Stimulated activated naive CD8-positive, alpha-beta T cell treated with anti-CD3 and anti-CD28 coated beads, Interleukin-15, amount 100 ng/mL, for 72 hours (primary cell): ENCODE data around the gene SECISBP2.

Experiments
- ATAC-seq: fragments of 150-1000 bp; cut with Tn5 transposase; 2 replicates; pipeline ENCODE4 v1.10.0; 2021; ENCODE audit warnings: mild to moderate bottlenecking, moderate library complexity
- DNase-seq, 2 donors: peaks; one replicate each; pipeline ENCODE4 v3.0.0; 2021 to 2022
- H3K27ac Mint-ChIP-seq, 2 donors: one replicate each; pipeline ENCODE4 v1.8.0; 2022; ENCODE audit warnings: mild to moderate bottlenecking in 2 of 2, mixed read lengths in 2 of 2, moderate library complexity in 2 of 2
- H3K27me3 Mint-ChIP-seq: one replicate; pipeline ENCODE4 v1.8.0; 2022; ENCODE audit warnings: mixed read lengths
- H3K4me1 Mint-ChIP-seq: one replicate; pipeline ENCODE4 v1.8.0; 2022; ENCODE audit warnings: mild to moderate bottlenecking, mixed read lengths
- H3K4me3 Mint-ChIP-seq, 2 donors: one replicate each; pipeline ENCODE4 v1.8.0; 2022; ENCODE audit warnings: mild to moderate bottlenecking in 2 of 2, mixed read lengths in 2 of 2, moderate library complexity in 1 of 2
- H3K9me3 Mint-ChIP-seq, 2 donors: one replicate each; pipeline ENCODE4 v1.8.0; 2022; ENCODE audit warnings: mixed read lengths in 2 of 2

The SECISBP2 gene

GRCh38 chr9:89304020-89304833, 14.1 kb upstream of the SECISBP2 start:
- Mint-ChIP-seq H3K27ac (no peak overlapping the region), H3K9me3 (no peaks in the 10 kb centered on the region), H3K27me3 (no peaks in the 10 kb centered on the region), H3K4me1 (no peaks in the 10 kb centered on the region), H3K4me3 (no peak overlapping the region)
- ATAC-seq = no peak
- no peak for DNase-seq

- Mint-ChIP-seq H3K27me3 (no peaks in the 10 kb centered on the region), H3K9me3 (no peaks in the 10 kb centered on the region), H3K27ac (no peak overlapping the region), H3K4me1 (no peaks in the 10 kb centered on the region), H3K4me3 (no peak overlapping the region)
- no peak for ATAC-seq
- DNase-seq = no peak
These were observed 13.5 kb upstream of the SECISBP2 start for GRCh38 chr9:89304834-89305188.

GRCh38 chr9:89305868-89306267, 12.4 kb upstream of the SECISBP2 start:
- Mint-ChIP-seq H3K4me3 (no peak overlapping the region), H3K9me3 (no peaks in the 10 kb centered on the region), H3K27me3 (no peaks in the 10 kb centered on the region), H3K4me1 (no peaks in the 10 kb centered on the region), H3K27ac (no peak overlapping the region)
- DNase-seq = no peak
- no peak for ATAC-seq

- Mint-ChIP-seq H3K4me1 (peaks cover 15% of the 10 kb centered on the region), H3K4me3 (peak overlapping the region; percentile 94 to 96), H3K27ac (peak overlapping the region; percentile 52 to 100), H3K27me3 (no peaks in the 10 kb centered on the region), H3K9me3 (no peaks in the 10 kb centered on the region)
- DNase-seq (no peak), ATAC-seq (no peak)
These were observed 9.1 kb upstream of the SECISBP2 start for GRCh38 chr9:89309166-89309565.

- no peaks in the 10 kb centered on the region for H3K27me3 Mint-ChIP-seq
- peaks cover 22% of the 10 kb centered on the region for H3K4me1 Mint-ChIP-seq
These were observed 8.5 kb upstream of the SECISBP2 start for GRCh38 chr9:89309608-89310474.

GRCh38 chr9:89310475-89311345, 7.6 kb upstream of the SECISBP2 start, which contains the start of gene CKS2:
TSS of gene CKS2 (plus strand) at chr9:89311195. CDS start at chr9:89311293, 98 bp downstream.
- DNase-seq (peak; percentile 99 to 100), ATAC-seq (peak; percentile 93)
- peak within 1 kb of the TSS; percentile 94 to 96 for H3K4me3 Mint-ChIP-seq
- H3K27me3 Mint-ChIP-seq = no peaks in the 10 kb centered on the region
- H3K4me1 Mint-ChIP-seq = peaks cover 26% of the 10 kb centered on the region
- peak within 1 kb of the TSS; percentile 100 for H3K27ac Mint-ChIP-seq
- H3K9me3 Mint-ChIP-seq = no peaks in the 10 kb centered on the region

More at GRCh38 chr9:89309608-89310474, 8.5 kb upstream of the SECISBP2 start:
- peak overlapping the region; percentile 94 to 96 for H3K4me3 Mint-ChIP-seq
- H3K9me3 Mint-ChIP-seq = no peaks in the 10 kb centered on the region
- ATAC-seq (no peak), DNase-seq (no peak)
- peak overlapping the region; percentile 100 for H3K27ac Mint-ChIP-seq

GRCh38 chr9:89311346-89312221, 6.7 kb upstream of the SECISBP2 start:
- H3K4me3 Mint-ChIP-seq = peak overlapping the region; percentile 94 to 96
- H3K27ac Mint-ChIP-seq = peak overlapping the region; percentile 100
- H3K4me1 Mint-ChIP-seq = peaks cover 29% of the 10 kb centered on the region
- peak; percentile 13 for ATAC-seq
- no peak for DNase-seq
- no peaks in the 10 kb centered on the region for H3K27me3 Mint-ChIP-seq
- no peaks in the 10 kb centered on the region for H3K9me3 Mint-ChIP-seq

GRCh38 chr9:89312222-89312571, 6.1 kb upstream of the SECISBP2 start:
- peak overlapping the region; percentile 52 to 100 for H3K27ac Mint-ChIP-seq
- H3K27me3 Mint-ChIP-seq = no peaks in the 10 kb centered on the region
- no peak for DNase-seq
- no peak for ATAC-seq
- H3K4me1 Mint-ChIP-seq = peaks cover 35% of the 10 kb centered on the region
- H3K4me3 Mint-ChIP-seq = peak overlapping the region; percentile 94 to 96
- H3K9me3 Mint-ChIP-seq = no peaks in the 10 kb centered on the region

GRCh38 chr9:89313842-89314241, 4.5 kb upstream of the SECISBP2 start:
- DNase-seq = no peak
- H3K4me3 Mint-ChIP-seq = peak overlapping the region; percentile 94 to 96
- peak overlapping the region in 1 of 2 donors; percentile 26 for H3K27ac Mint-ChIP-seq
- no peaks in the 10 kb centered on the region for H3K9me3 Mint-ChIP-seq
- no peaks in the 10 kb centered on the region for H3K27me3 Mint-ChIP-seq
- H3K4me1 Mint-ChIP-seq = peaks cover 46% of the 10 kb centered on the region
- no peak for ATAC-seq

GRCh38 chr9:89314955-89315354, 3.3 kb upstream of the SECISBP2 start:
- no peak for DNase-seq
- no peak overlapping the region for H3K27ac Mint-ChIP-seq
- peak overlapping the region; percentile 94 to 96 for H3K4me3 Mint-ChIP-seq
- H3K4me1 Mint-ChIP-seq = peaks cover 51% of the 10 kb centered on the region
- no peak for ATAC-seq
- H3K27me3 Mint-ChIP-seq = no peaks in the 10 kb centered on the region
- no peaks in the 10 kb centered on the region for H3K9me3 Mint-ChIP-seq

GRCh38 chr9:89315482-89315881, 2.8 kb upstream of the SECISBP2 start:
- peak overlapping the region; percentile 15 to 94 for H3K4me3 Mint-ChIP-seq
- DNase-seq (no peak), ATAC-seq (no peak)
- no peaks in the 10 kb centered on the region for H3K9me3 Mint-ChIP-seq
- no peak overlapping the region for H3K27ac Mint-ChIP-seq
- no peaks in the 10 kb centered on the region for H3K27me3 Mint-ChIP-seq
- H3K4me1 Mint-ChIP-seq = peaks cover 55% of the 10 kb centered on the region

- ATAC-seq = no peak
- Mint-ChIP-seq H3K4me1 (peaks cover 71% of the 10 kb centered on the region), H3K9me3 (no peaks in the 10 kb centered on the region), H3K27ac (peak overlapping the region; percentile 96 to 99), H3K27me3 (no peaks in the 10 kb centered on the region), H3K4me3 (peak overlapping the region; percentile 90 to 93)
- DNase-seq = no peak
These were observed 1.0 kb upstream of the SECISBP2 start for GRCh38 chr9:89317282-89317681.

GRCh38 chr9:89319015-89319905, 960 bp downstream of the SECISBP2 start:
- ATAC-seq (no peak), DNase-seq (no peak)
- H3K27me3 Mint-ChIP-seq = no peaks in the 10 kb centered on the region
- H3K4me3 Mint-ChIP-seq = peak overlapping the region; percentile 78 to 93
- no peaks in the 10 kb centered on the region for H3K9me3 Mint-ChIP-seq
- H3K4me1 Mint-ChIP-seq = peaks cover 75% of the 10 kb centered on the region
- peak overlapping the region; percentile 96 to 99 for H3K27ac Mint-ChIP-seq

GRCh38 chr9:89323390-89323789, 5.1 kb downstream of the SECISBP2 start:
- Mint-ChIP-seq H3K9me3 (no peaks in the 10 kb centered on the region), H3K4me3 (peak overlapping the region in 1 of 2 donors; percentile 34), H3K27me3 (no peaks in the 10 kb centered on the region), H3K27ac (peak overlapping the region; percentile 5 to 34), H3K4me1 (peaks cover 57% of the 10 kb centered on the region)
- DNase-seq = no peak
- no peak for ATAC-seq
